CD4-positive, alpha-beta T cell (primary cell): Measurements from ENCODE around the gene SEMA3D. TPM values are rescaled to one million over a fixed set of nuclear protein-coding genes. Genes with fewer than 3 reads are reported as not detected.

Source experiments
- ATAC-seq: fragments of 200-7000 bp; cut with Tn5 transposase; one replicate; pipeline ENCODE4 v1.10.0; 2022; ENCODE audit warnings: mild to moderate bottlenecking; ENCODE audit not compliant: poor library complexity
- CTCF ChIA-PET: fragments of 350-600 bp; sonication (Branson Sonifier 250); formaldehyde crosslinking; loops from one replicate; lab custom pipeline; 2021; ENCODE audit warnings: antibody characterized with exemption, inconsistent platforms; lab: Charles Lee
- POLR2A ChIA-PET: fragments of 350-600 bp; sonication (Branson Sonifier 250); formaldehyde crosslinking; loops from one replicate; lab custom pipeline; 2021; ENCODE audit warnings: antibody characterized with exemption, inconsistent platforms; lab: Charles Lee
- DNase-seq, 14 experiments: peaks; one replicate each; pipeline ENCODE4 v3.0.0-alpha.2; 2013 to 2020; ENCODE audit warnings: mixed read lengths in 2 of 14
- H3K27ac ChIP-seq, 2 donors: one replicate each; pipeline versions ENCODE4 v1.5.1 to v1.7.0; 2013; ENCODE audit warnings: low read length in 2 of 2, low read depth in 1 of 2, mild to moderate bottlenecking in 1 of 2
- H3K27me3 ChIP-seq, 2 experiments: 1 replicate in 1 of 2; 2 replicates in 1 of 2; pipeline versions ENCODE4 v1.6.1 to v1.7.0; 2013; ENCODE audit warnings: low read length in 2 of 2, control low read depth in 1 of 2, mild to moderate bottlenecking in 1 of 2, moderate library complexity in 1 of 2; ENCODE audit not compliant: insufficient read depth in 2 of 2, control insufficient read depth in 1 of 2
- H3K36me3 ChIP-seq: one replicate; pipeline ENCODE4 v1.6.1; 2013; ENCODE audit warnings: low read length, control low read depth; ENCODE audit not compliant: insufficient read depth
- H3K4me1 ChIP-seq: one replicate; pipeline ENCODE4 v1.6.1; 2013; ENCODE audit warnings: low read length, control low read depth; ENCODE audit not compliant: insufficient read depth
- H3K4me3 ChIP-seq: one replicate; pipeline ENCODE4 v1.5.1; 2013; ENCODE audit warnings: mild to moderate bottlenecking, low read length, moderate library complexity
- H3K9me3 ChIP-seq, 2 experiments: 1 replicate in 1 of 2; 2 replicates in 1 of 2; pipeline versions ENCODE4 v1.6.1 to v1.7.0; 2013; ENCODE audit warnings: low read length in 2 of 2, mild to moderate bottlenecking in 2 of 2, control low read depth in 1 of 2, moderate library complexity in 1 of 2; ENCODE audit not compliant: control insufficient read depth in 1 of 2, insufficient read depth in 1 of 2
- H3K27ac Mint-ChIP-seq: one replicate; pipeline ENCODE4 v1.8.0; 2020; ENCODE audit warnings: mixed read lengths
- H3K27me3 Mint-ChIP-seq: one replicate; pipeline ENCODE4 v1.8.0; 2021; ENCODE audit warnings: mixed read lengths
- H3K36me3 Mint-ChIP-seq: one replicate; pipeline ENCODE4 v1.8.0; 2021; ENCODE audit warnings: low read depth, mixed read lengths
- H3K4me1 Mint-ChIP-seq: one replicate; pipeline ENCODE4 v1.8.0; 2021; ENCODE audit warnings: low read depth, mixed read lengths
- H3K4me3 Mint-ChIP-seq: one replicate; pipeline ENCODE4 v1.8.0; 2020; ENCODE audit warnings: mild to moderate bottlenecking, mixed read lengths
- H3K9me3 Mint-ChIP-seq: one replicate; pipeline ENCODE4 v1.8.0; 2020; ENCODE audit warnings: mixed read lengths
- CTCF ChIP-seq: fragments of 200-600 bp; IDR thresholded peaks from one replicate; pipeline ENCODE4 v1.8.0; 2022; ENCODE audit warnings: antibody characterized with exemption, mild to moderate bottlenecking
- intact Hi-C, 2 experiments: fragments of 100-400 bp; cut with DNase I in 1 of 2; cut with micrococcal nuclease in 1 of 2; formaldehyde crosslinking; loops; one replicate each; pipeline versions ENCODE4 v1.15.1 to v1.9.0; 2023 to 2025; cut with DNase I, micrococcal nuclease
- polyA plus RNA-seq, 2 donors: library from polyadenylated mRNA; unstranded; fragments of 120-200 nt; gene quantifications; one replicate each; pipeline ENCODE4 v1.2.1, GENCODE V29; 2013
- total RNA-seq, 174 experiments: library from RNA in 2 of 174; stranded (reverse) in 2 of 174; gene quantifications; one replicate each; pipeline ENCODE4 v1.2.3 and lab custom pipeline; 2021 to 2026

The SEMA3D gene
- not detected for total RNA-seq
- 0.01 TPM for polyA plus RNA-seq (2013, experiment 1 of 2)
- 0.20 TPM for polyA plus RNA-seq (2013, experiment 2 of 2)
- 0 to 0.83 (median 0.02) reads per million in 172 experiments for total RNA-seq (lab: John Stamatoyannopoulos, UW)

- no peak for TF ChIP-seq CTCF
- H3K9me3 ChIP-seq, result peaks cover 0 to 26% of the 10 kb centered on the region in 2 experiments
- H3K9me3 Mint-ChIP-seq, result peaks cover 3% of the 10 kb centered on the region
- no peaks in the 10 kb centered on the region for H3K4me1 Mint-ChIP-seq
- no peak within 1 kb of the TSS for H3K27ac ChIP-seq
- intact Hi-C loops, result no loop called here
- no peak within 1 kb of the TSS for H3K27ac Mint-ChIP-seq
- POLR2A ChIA-PET, result no interaction called here
- CTCF ChIA-PET, result no interaction called here
- H3K27me3 Mint-ChIP-seq, result peaks cover 31% of the 10 kb centered on the region
- no peak within 1 kb of the TSS for H3K4me3 Mint-ChIP-seq
- H3K4me3 ChIP-seq, result no peak within 1 kb of the TSS
- DNase-seq (peak in 2 of 14 experiments; percentile 11 to 15), ATAC-seq (no peak)
- H3K36me3 Mint-ChIP-seq, result no peaks in the 10 kb centered on the region
- no peaks in the 10 kb centered on the region for H3K4me1 ChIP-seq
- no peaks in the 10 kb centered on the region for H3K36me3 ChIP-seq
- H3K27me3 ChIP-seq, result peaks cover 12 to 14% of the 10 kb centered on the region in 2 experiments
Observed at GRCh38 chr7:85186521-85187241, at the start of gene SEMA3D. Gene SEMA3D, minus strand, starts transcription at chr7:85187056. Its CDS starts 65,165 bp downstream, at chr7:85121891.

GRCh38 chr7:85234730-85235129 is 47.9 kb upstream of the SEMA3D start:
- Mint-ChIP-seq H3K4me3 (no peak overlapping the region), H3K9me3 (no peaks in the 10 kb centered on the region), H3K36me3 (no peaks in the 10 kb centered on the region), H3K4me1 (no peaks in the 10 kb centered on the region), H3K27me3 (no peaks in the 10 kb centered on the region), H3K27ac (no peak overlapping the region)
- H3K4me1 ChIP-seq, result no peaks in the 10 kb centered on the region
- ChIA-PET POLR2A (no interaction called here), CTCF (no interaction called here)
- intact Hi-C loops, result no loop called here
- ATAC-seq (no peak), DNase-seq (no peak)
- TF ChIP-seq CTCF, result no peak
- H3K27ac ChIP-seq, result no peak overlapping the region
- H3K9me3 ChIP-seq, result peaks cover 0 to 3% of the 10 kb centered on the region in 2 experiments
- H3K4me3 ChIP-seq, result no peak overlapping the region
- no peaks in the 10 kb centered on the region for H3K36me3 ChIP-seq
- no peaks in the 10 kb centered on the region for H3K27me3 ChIP-seq

GRCh38 chr7:85232068-85232467 is 45.2 kb upstream of the SEMA3D start:
- no peak overlapping the region for H3K4me3 Mint-ChIP-seq
- no peak for TF ChIP-seq CTCF
- no peak overlapping the region for H3K27ac ChIP-seq
- H3K27me3 ChIP-seq, result no peaks in the 10 kb centered on the region
- H3K4me1 Mint-ChIP-seq, result no peaks in the 10 kb centered on the region
- no peaks in the 10 kb centered on the region for H3K36me3 Mint-ChIP-seq
- no peaks in the 10 kb centered on the region for H3K36me3 ChIP-seq
- no peak for ATAC-seq
- ChIA-PET POLR2A (no interaction called here), CTCF (no interaction called here)
- H3K9me3 ChIP-seq, result peaks cover 0 to 3% of the 10 kb centered on the region in 2 experiments
- H3K4me1 ChIP-seq, result no peaks in the 10 kb centered on the region
- no peaks in the 10 kb centered on the region for H3K9me3 Mint-ChIP-seq
- intact Hi-C loops, result no loop called here
- no peak overlapping the region for H3K27ac Mint-ChIP-seq
- no peaks in the 10 kb centered on the region for H3K27me3 Mint-ChIP-seq
- no peak for DNase-seq
- H3K4me3 ChIP-seq, result no peak overlapping the region
